ENCODE results near the gene TOMM22. TPM values are rescaled to one million over a fixed set of nuclear protein-coding genes. Genes with fewer than 3 reads are reported as not detected.

TOMM22 gene
- total RNA-seq, 2 donors from 2014 or later, result 16.1 to 35.8 TPM

Other genes starting within 250 kb of the TOMM22 start
- gene KCNJ4, start 226.8 kb upstream of the TOMM22 start, total RNA-seq, result not detected
- 10 to 100 TPM; 16.8 to 52.9 TPM for gene KDELR3, start 213.9 kb upstream of the TOMM22 start, total RNA-seq
- 100 to 1,000 TPM; 663 to 682 TPM for gene DDX17, start 175.6 kb upstream of the TOMM22 start, total RNA-seq
- gene DMC1, start 111.8 kb upstream of the TOMM22 start, total RNA-seq, result 1 to 10 TPM in 1 of 2 donors, not detected in 1; 3.1 TPM
- 1 to 10 TPM in 1 of 2 donors, under 1 TPM in 1; 0.71 to 1.9 TPM for gene FAM227A, start 25.6 kb upstream of the TOMM22 start, total RNA-seq
- 10 to 100 TPM; 13.8 TPM for gene CBY1, start 25.3 kb upstream of the TOMM22 start, total RNA-seq
- 10 to 100 TPM; 45.6 to 83.9 TPM for gene JOSD1, start 19.0 kb downstream of the TOMM22 start, total RNA-seq
- gene GTPBP1, start 24.0 kb downstream of the TOMM22 start, total RNA-seq, result 10 to 100 TPM; 42.9 to 73.5 TPM
- gene SUN2, start 74.0 kb downstream of the TOMM22 start, total RNA-seq, result 1,000 to 10,000 TPM; 1,125 to 1,215 TPM
- 10 to 100 TPM in 1 of 2 donors, 1 to 10 TPM in 1; 9.5 to 20.8 TPM for gene DNAL4, start 112.2 kb downstream of the TOMM22 start, total RNA-seq
- gene NPTXR, start 162.1 kb downstream of the TOMM22 start, total RNA-seq, result 10 to 100 TPM; 29.3 to 50.8 TPM
- 100 to 1,000 TPM in 1 of 2 donors, 10 to 100 TPM in 1; 80.1 to 111 TPM for gene CBX6, start 190.3 kb downstream of the TOMM22 start, total RNA-seq

Measured in thoracic aorta (tissue), 2 donors.